GM10248 (cell line): Measurements from ENCODE around the gene CBX1.

Source experiments
- CTCF ChIA-PET: fragments of 300-600 bp; sonication (Branson Sonifier 250); formaldehyde crosslinking; extraction: SDS; loops from one replicate; lab custom pipeline; 2021; ENCODE audit warnings: antibody characterized with exemption; lab: Yijun Ruan, JAX
- POLR2A ChIA-PET: fragments of 350-650 bp; sonication (Branson Sonifier 250); formaldehyde crosslinking; extraction: SDS; loops from one replicate; lab custom pipeline; 2020; ENCODE audit warnings: antibody characterized with exemption; lab: Yijun Ruan, JAX
- DNase-seq: peaks from one replicate; pipeline ENCODE4 v3.0.0; 2012; ENCODE audit errors: extremely low spot score
- CTCF ChIP-seq: IDR thresholded peaks from 2 replicates; pipeline ENCODE4 v1.5.1; 2012; ENCODE audit warnings: mild to moderate bottlenecking, low read depth; ENCODE audit errors: extremely low read depth, missing control alignments, control extremely low read depth

CBX1 gene

GRCh38 chr17:48102798-48103715, 1.8 kb upstream of the CBX1 start:
- DNase-seq = no peak
- ChIA-PET CTCF (interaction anchor here (0.9 to 2.4 kb wide), 2 partner anchors 76 to 78 kb away, joined by 4 to 6 read pairs; no protein-coding TSS in a partner anchor), POLR2A (interaction anchor here (0.6 kb wide), 2 partner anchors 11 to 20 kb away, joined by 3 read pairs; no protein-coding TSS in a partner anchor)
- TF ChIP-seq CTCF = no peak

- TF ChIP-seq CTCF = no peak
- CTCF ChIA-PET = interaction anchor here (2.4 kb wide), 1 partner anchor 76 kb away, joined by 6 read pairs; no protein-coding TSS in a partner anchor
- DNase-seq = no peak
- POLR2A ChIA-PET = interaction anchor here (1.7 kb wide), 1 partner anchor 9 kb away, joined by 4 read pairs; no protein-coding TSS in a partner anchor
Observed at GRCh38 chr17:48102043-48102750, 919 bp upstream of the CBX1 start.

GRCh38 chr17:48100591-48101011, 677 bp downstream of the CBX1 start:
- ChIA-PET POLR2A (interaction anchor here (1.7 kb wide), 1 partner anchor 11 kb away, joined by 4 read pairs; no protein-coding TSS in a partner anchor), CTCF (interaction anchor here (1.0 to 2.2 kb wide), 7 partner anchors 12 to 518 kb away, joined by 3 to 9 read pairs (median 4); no protein-coding TSS in a partner anchor)
- no peak for DNase-seq
- TF ChIP-seq CTCF = no peak

GRCh38 chr17:48100160-48100559, 1.1 kb downstream of the CBX1 start:
- no peak for DNase-seq
- CTCF ChIA-PET = interaction anchor here (1.0 to 2.2 kb wide), 7 partner anchors 10 to 518 kb away, joined by 3 to 9 read pairs (median 4); no protein-coding TSS in a partner anchor
- POLR2A ChIA-PET = no interaction called here
- no peak for TF ChIP-seq CTCF

GRCh38 chr17:48095611-48096010, 5.7 kb downstream of the CBX1 start:
- ChIA-PET POLR2A (interaction anchor here (0.7 kb wide), 1 partner anchor 75 kb away, joined by 3 read pairs; no protein-coding TSS in a partner anchor), CTCF (interaction anchor here (0.8 to 4.4 kb wide), 8 partner anchors 9 to 69 kb away, joined by 3 to 39 read pairs (median 6); partner anchors contain the start of gene SNX11)
- no peak for DNase-seq
- no peak for TF ChIP-seq CTCF
